ENCODE measurements around the gene VAMP7.
"Not testable (repeated sequence)": the region's sequence is repeated elsewhere in the genome, so short reads cannot be mapped to it uniquely, and the experiment has no call there.

Gene VAMP7

GRCh38 chrX:155881158-155881993 lies at the start of gene VAMP7:
TSS of gene VAMP7 (plus strand) at chrX:155881345. CDS start at chrX:155889467, 8,122 bp downstream.
- Mint-ChIP-seq H3K4me3 (peak within 1 kb of the TSS; percentile 92), H3K27ac (peak within 1 kb of the TSS; percentile 95)

GRCh38 chrX:155841232-155841631 lies 39.9 kb upstream of the VAMP7 start:
- H3K4me3 Mint-ChIP-seq = no peak overlapping the region
- no peaks in the 10 kb centered on the region for H3K27me3 Mint-ChIP-seq (ENCODE audit: low read depth)
- no peak overlapping the region for H3K27ac Mint-ChIP-seq
- peaks cover 42% of the 10 kb centered on the region for H3K9me3 Mint-ChIP-seq
- H3K4me1 Mint-ChIP-seq (ENCODE audit: low read depth) = no peaks in the 10 kb centered on the region
- no peak for DNase-seq (ENCODE audit: low spot score)
- H3K36me3 Mint-ChIP-seq (ENCODE audit: low read depth) = no peaks in the 10 kb centered on the region

More at GRCh38 chrX:155881158-155881993, at the start of gene VAMP7:
- H3K27me3 Mint-ChIP-seq (ENCODE audit: low read depth) = no peaks in the 10 kb centered on the region
- H3K36me3 Mint-ChIP-seq (ENCODE audit: low read depth) = peaks cover 5% of the 10 kb centered on the region
- peaks cover 27% of the 10 kb centered on the region for H3K4me1 Mint-ChIP-seq (ENCODE audit: low read depth)
- DNase-seq (ENCODE audit: low spot score) = peak; percentile 80
- H3K9me3 Mint-ChIP-seq = peaks cover 4% of the 10 kb centered on the region

GRCh38 chrX:155851786-155852185 lies 29.4 kb upstream of the VAMP7 start:
- H3K36me3 Mint-ChIP-seq (ENCODE audit: low read depth); H3K4me1 Mint-ChIP-seq (ENCODE audit: low read depth); H3K27me3 Mint-ChIP-seq (ENCODE audit: low read depth); H3K4me3 Mint-ChIP-seq; H3K27ac Mint-ChIP-seq; DNase-seq (ENCODE audit: low spot score): not testable (repeated sequence)
- peaks cover 12% of the 10 kb centered on the region for H3K9me3 Mint-ChIP-seq

- H3K4me1 Mint-ChIP-seq (ENCODE audit: low read depth) = no peaks in the 10 kb centered on the region
- H3K9me3 Mint-ChIP-seq = peaks cover 5% of the 10 kb centered on the region
- H3K27ac Mint-ChIP-seq = peak overlapping the region; percentile 60
- H3K4me3 Mint-ChIP-seq = no peak overlapping the region
- H3K27me3 Mint-ChIP-seq (ENCODE audit: low read depth) = no peaks in the 10 kb centered on the region
- no peaks in the 10 kb centered on the region for H3K36me3 Mint-ChIP-seq (ENCODE audit: low read depth)
- no peak for DNase-seq (ENCODE audit: low spot score)
Measured at GRCh38 chrX:155857561-155857960, 23.6 kb upstream of the VAMP7 start.

- H3K4me1 Mint-ChIP-seq (ENCODE audit: low read depth) = peaks cover 2% of the 10 kb centered on the region
- no peak for DNase-seq (ENCODE audit: low spot score)
- H3K9me3 Mint-ChIP-seq = peaks cover 18% of the 10 kb centered on the region
- no peak overlapping the region for H3K4me3 Mint-ChIP-seq
- H3K27me3 Mint-ChIP-seq (ENCODE audit: low read depth) = peaks cover 1% of the 10 kb centered on the region
- H3K27ac Mint-ChIP-seq = no peak overlapping the region
- H3K36me3 Mint-ChIP-seq (ENCODE audit: low read depth) = no peaks in the 10 kb centered on the region
Measured at GRCh38 chrX:155864655-155865054, 16.5 kb upstream of the VAMP7 start.

GRCh38 chrX:155865193-155865592 lies 16.0 kb upstream of the VAMP7 start:
- Mint-ChIP-seq H3K27ac (no peak overlapping the region), H3K36me3 (ENCODE audit: low read depth) (no peaks in the 10 kb centered on the region), H3K4me3 (no peak overlapping the region), H3K4me1 (ENCODE audit: low read depth) (peaks cover 4% of the 10 kb centered on the region), H3K27me3 (ENCODE audit: low read depth) (peaks cover 3% of the 10 kb centered on the region), H3K9me3 (peaks cover 21% of the 10 kb centered on the region)
- no peak for DNase-seq (ENCODE audit: low spot score)

GRCh38 chrX:155867821-155868220 lies 13.3 kb upstream of the VAMP7 start:
- no peak for DNase-seq (ENCODE audit: low spot score)
- peaks cover 3% of the 10 kb centered on the region for H3K27me3 Mint-ChIP-seq (ENCODE audit: low read depth)
- H3K4me1 Mint-ChIP-seq (ENCODE audit: low read depth) = peaks cover 4% of the 10 kb centered on the region
- H3K27ac Mint-ChIP-seq = no peak overlapping the region
- peaks cover 25% of the 10 kb centered on the region for H3K9me3 Mint-ChIP-seq
- no peak overlapping the region for H3K4me3 Mint-ChIP-seq
- H3K36me3 Mint-ChIP-seq (ENCODE audit: low read depth) = no peaks in the 10 kb centered on the region

- Mint-ChIP-seq H3K9me3 (peaks cover 30% of the 10 kb centered on the region), H3K4me3 (no peak overlapping the region), H3K27me3 (ENCODE audit: low read depth) (peaks cover 11% of the 10 kb centered on the region), H3K27ac (no peak overlapping the region), H3K4me1 (ENCODE audit: low read depth) (peaks cover 9% of the 10 kb centered on the region), H3K36me3 (ENCODE audit: low read depth) (no peaks in the 10 kb centered on the region)
- no peak for DNase-seq (ENCODE audit: low spot score)
Measured at GRCh38 chrX:155870958-155871357, 10.2 kb upstream of the VAMP7 start.

GRCh38 chrX:155871934-155872333 lies 9.2 kb upstream of the VAMP7 start:
- H3K4me3 Mint-ChIP-seq = no peak overlapping the region
- DNase-seq (ENCODE audit: low spot score) = no peak
- no peaks in the 10 kb centered on the region for H3K36me3 Mint-ChIP-seq (ENCODE audit: low read depth)
- H3K27me3 Mint-ChIP-seq (ENCODE audit: low read depth) = peaks cover 11% of the 10 kb centered on the region
- peaks cover 11% of the 10 kb centered on the region for H3K4me1 Mint-ChIP-seq (ENCODE audit: low read depth)
- H3K27ac Mint-ChIP-seq = no peak overlapping the region
- H3K9me3 Mint-ChIP-seq = peaks cover 30% of the 10 kb centered on the region

- no peaks in the 10 kb centered on the region for H3K36me3 Mint-ChIP-seq (ENCODE audit: low read depth)
- no peak for DNase-seq (ENCODE audit: low spot score)
- peaks cover 15% of the 10 kb centered on the region for H3K4me1 Mint-ChIP-seq (ENCODE audit: low read depth)
- H3K27ac Mint-ChIP-seq = no peak overlapping the region
- H3K27me3 Mint-ChIP-seq (ENCODE audit: low read depth) = peaks cover 11% of the 10 kb centered on the region
- no peak overlapping the region for H3K4me3 Mint-ChIP-seq
- H3K9me3 Mint-ChIP-seq = peaks cover 25% of the 10 kb centered on the region
Measured at GRCh38 chrX:155873188-155873587, 8.0 kb upstream of the VAMP7 start.

GRCh38 chrX:155874571-155875244 lies 6.4 kb upstream of the VAMP7 start:
- H3K4me3 Mint-ChIP-seq = peak overlapping the region; percentile 65
- no peak overlapping the region for H3K27ac Mint-ChIP-seq
- H3K27me3 Mint-ChIP-seq (ENCODE audit: low read depth) = peaks cover 9% of the 10 kb centered on the region
- H3K9me3 Mint-ChIP-seq = peaks cover 12% of the 10 kb centered on the region
- H3K36me3 Mint-ChIP-seq (ENCODE audit: low read depth) = no peaks in the 10 kb centered on the region
- no peak for DNase-seq (ENCODE audit: low spot score)
- peaks cover 15% of the 10 kb centered on the region for H3K4me1 Mint-ChIP-seq (ENCODE audit: low read depth)

GRCh38 chrX:155876704-155877103 lies 4.4 kb upstream of the VAMP7 start:
- no peak for DNase-seq (ENCODE audit: low spot score)
- H3K4me1 Mint-ChIP-seq (ENCODE audit: low read depth) = peaks cover 16% of the 10 kb centered on the region
- peaks cover 6% of the 10 kb centered on the region for H3K9me3 Mint-ChIP-seq
- H3K27me3 Mint-ChIP-seq (ENCODE audit: low read depth) = peaks cover 8% of the 10 kb centered on the region
- peak overlapping the region; percentile 53 for H3K27ac Mint-ChIP-seq
- peaks cover 2% of the 10 kb centered on the region for H3K36me3 Mint-ChIP-seq (ENCODE audit: low read depth)
- no peak overlapping the region for H3K4me3 Mint-ChIP-seq

GRCh38 chrX:155877288-155877687 lies 3.9 kb upstream of the VAMP7 start:
- H3K4me1 Mint-ChIP-seq (ENCODE audit: low read depth) = peaks cover 19% of the 10 kb centered on the region
- H3K9me3 Mint-ChIP-seq = peaks cover 10% of the 10 kb centered on the region
- no peak overlapping the region for H3K27ac Mint-ChIP-seq

GRCh38 chrX:155880586-155881157 lies 473 bp upstream of the VAMP7 start:
- no peaks in the 10 kb centered on the region for H3K27me3 Mint-ChIP-seq (ENCODE audit: low read depth)
- peaks cover 2% of the 10 kb centered on the region for H3K36me3 Mint-ChIP-seq (ENCODE audit: low read depth)
- H3K4me3 Mint-ChIP-seq = peak overlapping the region; percentile 92
- H3K9me3 Mint-ChIP-seq = peaks cover 4% of the 10 kb centered on the region
- H3K27ac Mint-ChIP-seq = peak overlapping the region; percentile 95
- peaks cover 22% of the 10 kb centered on the region for H3K4me1 Mint-ChIP-seq (ENCODE audit: low read depth)
- no peak for DNase-seq (ENCODE audit: low spot score)

More at GRCh38 chrX:155877288-155877687, 3.9 kb upstream of the VAMP7 start:
- H3K4me3 Mint-ChIP-seq = no peak overlapping the region
- no peak for DNase-seq (ENCODE audit: low spot score)
- H3K36me3 Mint-ChIP-seq (ENCODE audit: low read depth) = peaks cover 2% of the 10 kb centered on the region
- H3K27me3 Mint-ChIP-seq (ENCODE audit: low read depth) = peaks cover 8% of the 10 kb centered on the region

Measured in T-helper 2 cell treated with Interferon-gamma antibody and Interleukin-4, amounts not matched to agents 5 μg/mL and 100 μg/mL, for 36 hours (primary cell).